Forelimb muscle (tissue), 1 donor: ENCODE results near the gene THOC5. TPM values are rescaled to one million over a fixed set of nuclear protein-coding genes. Genes with fewer than 3 reads are reported as not detected.
A peak's percentile ranks its signal among the peaks of the same experiment; 100 is the strongest.
"Not testable (repeated sequence)": the region's sequence is repeated elsewhere in the genome, so short reads cannot be mapped to it uniquely, and the experiment has no call there.

Experiments
- DNase-seq: peaks from one replicate; pipeline ENCODE4 v3.0.0-alpha.2; 2013; ENCODE audit warnings: low read depth
- polyA plus RNA-seq: library from polyadenylated mRNA; unstranded; fragments of 120-200 nt; gene quantifications from one replicate; pipeline ENCODE4 v1.2.1, GENCODE V29; 2013; ENCODE audit not compliant: insufficient read length

The THOC5 gene
- polyA plus RNA-seq, 1 donor: 22.4 TPM

DNA sequence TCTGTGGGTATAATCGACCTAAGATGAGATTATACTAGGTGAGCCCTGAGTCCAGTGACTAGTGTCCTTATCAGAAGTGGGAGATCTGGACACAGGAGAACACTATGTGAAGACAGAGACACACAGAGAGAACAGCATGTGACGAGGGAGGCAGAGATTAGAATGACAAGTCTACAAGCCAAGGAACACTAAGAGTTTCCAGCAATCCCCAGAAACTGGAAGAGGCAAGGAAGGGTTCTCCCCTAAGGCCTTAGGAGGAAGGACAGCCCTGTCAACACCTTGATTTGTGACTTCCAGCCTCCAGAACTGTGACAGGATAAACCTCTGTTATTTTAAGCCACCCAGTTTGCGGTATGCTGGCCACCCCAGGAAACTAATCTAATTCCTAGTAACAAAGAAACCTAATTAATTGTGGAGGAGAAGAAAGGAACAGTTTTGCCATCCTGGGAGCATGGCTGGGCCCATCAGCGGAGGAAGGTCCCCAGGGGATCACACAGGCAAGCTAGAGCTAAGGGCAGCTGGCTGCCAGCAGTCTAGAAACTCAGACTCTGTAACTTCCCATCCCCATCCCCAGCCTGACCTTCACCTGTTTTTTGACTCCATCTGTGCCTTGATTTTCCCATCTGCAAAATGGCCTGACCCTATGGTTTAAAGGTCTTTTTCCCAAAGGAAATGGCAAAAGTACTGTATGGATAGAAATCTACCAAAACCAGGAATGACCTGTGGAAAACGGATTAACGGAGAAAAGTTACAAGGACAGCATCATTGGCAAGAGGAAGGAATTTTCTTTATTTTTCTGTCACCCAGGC lies 10.3 kb upstream of the THOC5 start:
- DNase-seq: no peak

DNA sequence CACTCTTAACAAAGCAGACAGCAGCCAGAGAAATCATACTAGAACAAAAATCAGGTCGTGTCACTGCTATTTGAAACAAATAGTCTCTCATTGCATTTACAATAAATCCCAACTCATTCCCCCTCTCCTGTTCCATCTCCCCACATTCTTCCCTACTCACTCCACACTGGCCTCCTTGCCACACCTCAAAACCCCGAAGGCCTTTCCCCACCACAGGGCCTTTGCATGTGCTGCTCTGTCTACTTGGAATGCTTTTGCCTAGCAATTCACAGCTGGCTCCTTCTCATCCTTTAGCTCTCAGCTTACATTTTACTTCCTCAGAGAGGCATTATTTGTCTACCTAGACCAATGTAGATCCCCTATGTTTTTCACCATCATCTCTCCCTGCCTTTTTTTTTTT lies 6.3 kb upstream of the THOC5 start:
- no peak for DNase-seq

GRCh38 chr22:29559030-29559429 lies 5.5 kb upstream of the THOC5 start:
- no peak for DNase-seq

GRCh38 chr22:29555065-29555644 lies 1.6 kb upstream of the THOC5 start:
- peak; percentile 26 for DNase-seq

DNA sequence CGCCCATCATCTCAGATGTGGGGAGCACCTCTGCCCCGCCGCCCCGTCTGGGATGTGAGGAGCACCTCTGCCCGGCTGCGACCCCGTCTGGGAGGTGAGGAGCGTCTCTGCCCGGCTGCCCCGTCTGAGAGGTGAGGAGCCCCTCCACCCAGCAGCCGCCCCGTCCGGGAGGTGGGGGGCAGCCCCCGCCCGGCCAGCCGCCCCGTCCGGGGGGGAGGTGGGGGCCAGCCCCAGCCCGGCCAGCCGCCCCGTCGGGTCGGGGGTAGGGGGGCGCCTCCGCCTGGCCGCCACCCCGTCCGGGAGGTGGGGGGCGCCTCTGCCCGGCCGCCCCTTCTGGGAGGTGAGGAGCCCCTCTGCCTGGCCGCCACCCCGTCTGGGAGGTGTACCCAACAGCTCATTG lies 1.2 kb downstream of the THOC5 start:
- DNase-seq: not testable (repeated sequence)

DNA sequence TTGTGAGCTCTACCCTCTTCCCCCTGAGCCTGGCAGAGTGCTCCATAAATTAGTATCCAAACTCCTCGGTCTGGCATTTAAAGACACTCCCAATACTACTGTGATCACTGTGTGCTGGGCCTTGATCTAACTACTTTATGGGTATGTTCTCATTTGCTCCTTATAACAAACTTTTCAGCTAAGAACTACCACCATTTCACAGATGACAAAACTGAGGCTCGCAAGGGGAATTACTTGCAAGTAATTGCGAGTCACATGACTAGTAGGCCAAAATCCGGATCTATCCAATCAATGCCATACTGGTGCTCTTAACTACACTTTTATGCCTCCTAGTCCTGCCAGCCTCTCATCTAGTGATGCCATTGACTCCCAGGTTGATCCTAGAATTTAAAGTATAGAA lies 3.6 kb downstream of the THOC5 start:
- DNase-seq: no peak

GRCh38 chr22:29545045-29545444 lies 8.5 kb downstream of the THOC5 start:
- not testable (repeated sequence) for DNase-seq

DNA sequence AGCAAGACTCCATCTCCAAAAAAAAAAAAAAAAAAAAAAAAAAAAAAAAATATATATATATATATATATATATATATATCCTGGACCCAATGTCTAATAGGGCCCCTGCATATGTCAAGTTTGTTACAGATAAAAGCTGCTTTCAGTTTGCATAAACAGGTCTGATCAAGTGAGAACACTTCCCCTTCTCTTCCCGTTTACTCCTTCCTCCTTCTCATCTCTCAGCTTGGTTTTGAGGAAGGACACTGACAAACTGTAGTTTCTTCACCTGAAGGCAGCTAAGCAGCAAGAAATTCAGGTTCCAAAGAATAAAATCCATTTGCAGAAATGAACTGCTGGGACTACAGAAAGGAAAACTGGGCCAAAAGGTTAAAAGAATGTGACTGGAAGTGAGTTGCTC lies 11.7 kb downstream of the THOC5 start:
- DNase-seq: no peak

- no peak for DNase-seq
Observed at GRCh38 chr22:29539105-29539504, 14.5 kb downstream of the THOC5 start.

GRCh38 chr22:29536411-29536810 lies 17.1 kb downstream of the THOC5 start:
- DNase-seq: no peak

GRCh38 chr22:29531419-29531818 lies 22.1 kb downstream of the THOC5 start:
- DNase-seq: no peak

DNA sequence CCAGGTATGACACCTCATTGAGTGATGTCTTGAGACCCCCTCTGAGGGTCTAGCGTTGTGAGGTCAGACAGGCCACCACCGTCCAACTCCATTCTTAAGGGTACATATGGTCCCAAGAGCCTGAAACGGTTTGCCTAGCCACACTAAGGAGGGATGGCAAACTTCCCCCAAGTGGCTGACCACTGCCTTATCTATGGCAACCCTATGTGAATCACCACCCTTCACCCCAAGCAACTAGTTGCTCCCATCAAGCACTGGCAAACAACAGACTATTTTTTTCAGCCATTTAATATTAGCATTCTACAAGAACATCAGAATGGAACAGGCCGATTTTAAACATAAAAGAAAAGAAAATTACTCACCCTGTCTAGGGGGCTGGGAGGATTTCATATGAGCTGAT lies 22.8 kb downstream of the THOC5 start:
- DNase-seq: no peak

GRCh38 chr22:29528144-29528543 lies 25.4 kb downstream of the THOC5 start:
- DNase-seq: no peak

- DNase-seq: no peak
Observed at GRCh38 chr22:29524442-29525191, 28.9 kb downstream of the THOC5 start.

GRCh38 chr22:29523761-29524160 lies 29.8 kb downstream of the THOC5 start:
- no peak for DNase-seq

DNA sequence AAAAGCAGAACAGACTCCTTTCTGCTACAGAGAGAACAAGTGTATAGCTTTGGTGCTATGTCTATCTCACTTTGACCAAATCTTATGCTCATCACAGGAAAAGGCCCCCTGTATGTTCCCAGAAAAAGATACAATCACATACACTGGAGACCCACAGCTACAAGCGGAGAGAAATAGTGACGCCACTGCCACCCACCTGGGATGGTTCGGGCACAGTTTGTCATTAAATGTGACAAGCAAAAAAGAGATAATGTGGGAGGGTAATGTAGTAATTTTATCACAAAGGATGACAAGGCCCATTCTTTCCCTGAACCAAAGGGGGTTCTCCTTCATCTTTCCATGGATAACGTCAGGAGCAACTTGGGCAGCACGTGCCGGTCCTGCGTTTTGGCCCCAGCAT lies 32.0 kb downstream of the THOC5 start:
- DNase-seq: no peak

GRCh38 chr22:29520851-29521250 lies 32.7 kb downstream of the THOC5 start:
- DNase-seq: no peak

DNA sequence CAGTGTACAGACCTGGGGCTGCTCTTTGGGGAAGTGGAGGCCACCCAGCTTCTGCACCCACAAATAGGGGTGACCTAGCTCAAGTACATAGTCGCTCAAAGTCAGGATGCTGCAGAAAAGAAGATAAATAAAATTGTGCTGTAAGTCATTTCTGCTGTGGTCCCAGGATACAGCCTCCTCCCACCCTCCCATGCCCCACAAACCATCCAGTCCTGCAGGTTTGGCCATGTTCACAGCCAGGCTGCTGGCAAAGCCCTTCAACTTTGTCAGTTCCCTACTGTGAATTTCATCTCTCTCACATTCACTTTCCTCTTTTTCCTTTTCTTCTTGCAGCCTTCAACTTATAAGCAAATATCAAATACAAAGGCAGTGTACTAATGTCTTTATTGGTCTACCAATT lies 33.6 kb downstream of the THOC5 start:
- no peak for DNase-seq

DNA sequence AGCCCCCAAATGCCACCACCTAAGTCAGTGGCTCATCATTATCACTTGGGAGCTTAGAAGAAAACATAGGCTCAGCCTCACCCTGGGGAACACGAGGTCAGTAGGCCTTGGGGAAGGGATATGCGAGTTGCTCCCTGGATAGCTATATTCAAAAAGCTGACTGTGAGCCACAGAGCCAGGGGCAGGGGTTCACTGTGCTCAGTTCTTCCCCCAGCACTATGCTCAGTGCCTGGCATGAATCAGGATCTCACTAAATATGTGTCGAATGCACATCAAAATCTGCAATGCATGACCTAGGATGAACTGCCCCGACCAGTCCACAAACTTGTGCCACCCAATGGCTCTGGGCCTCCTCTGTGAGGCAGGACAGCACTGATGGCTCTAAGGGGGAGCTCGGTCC lies 35.1 kb downstream of the THOC5 start:
- no peak for DNase-seq

DNA sequence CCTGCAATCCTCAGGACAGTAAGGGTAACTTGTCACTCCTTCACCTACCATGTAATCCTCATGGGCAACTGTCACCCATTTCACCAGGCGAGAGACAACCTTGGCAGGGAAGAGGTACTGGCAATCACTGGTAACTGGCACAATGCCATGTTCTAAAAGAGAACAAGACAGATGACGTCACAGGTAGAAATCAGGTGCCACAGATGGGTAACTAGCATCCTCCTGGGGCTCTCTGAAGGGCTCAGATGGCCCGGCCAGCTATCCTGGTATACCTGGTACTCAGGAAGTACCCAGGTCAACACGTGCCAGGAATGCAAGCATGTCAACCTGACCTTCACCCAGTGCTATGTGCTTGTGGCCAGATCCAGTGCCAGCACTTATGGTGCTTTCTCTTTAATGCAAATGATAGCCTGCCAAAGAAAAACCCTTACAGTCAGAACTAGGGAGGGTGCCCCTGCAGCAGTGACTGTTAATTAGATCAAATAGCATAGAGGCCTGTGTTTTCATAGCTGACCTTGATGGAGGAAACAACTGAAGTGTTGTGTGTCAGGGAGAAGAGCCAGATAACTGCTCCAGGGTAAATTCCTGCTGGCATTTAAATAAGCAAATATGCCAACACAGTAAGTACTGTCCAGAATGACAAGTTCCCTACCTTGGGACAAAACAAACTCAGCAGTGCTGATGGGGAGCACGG lies 36.2 kb downstream of the THOC5 start:
- DNase-seq: no peak

DNA sequence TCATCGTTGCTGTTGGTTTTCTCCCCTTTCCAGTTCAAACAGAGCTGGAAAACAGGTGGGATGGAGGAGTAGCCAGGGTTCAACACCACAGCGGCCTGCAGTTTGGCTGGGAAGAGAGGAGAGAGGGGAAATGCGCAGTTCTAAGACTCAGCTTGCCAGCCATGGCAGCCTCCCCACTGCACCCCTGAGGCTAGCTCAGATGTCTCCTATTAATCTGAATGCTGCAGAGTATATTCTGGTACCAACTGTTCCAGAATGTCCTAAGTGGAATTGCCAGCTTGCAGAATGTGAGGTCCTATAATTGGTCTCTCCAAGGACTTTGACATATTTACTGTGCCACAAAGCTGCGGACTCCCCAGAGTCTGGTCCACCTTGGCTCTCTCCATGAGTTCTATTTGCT lies 41.5 kb downstream of the THOC5 start:
- no peak for DNase-seq

GRCh38 chr22:29511126-29511862 lies 42.3 kb downstream of the THOC5 start:
- DNase-seq: no peak
